ENCODE data around the gene NASP. TPM values are rescaled to one million over a fixed set of nuclear protein-coding genes. Genes with fewer than 3 reads are reported as not detected.

NASP gene
- total RNA-seq, 1 experiment from 2014 or later: 535 TPM

DNA sequence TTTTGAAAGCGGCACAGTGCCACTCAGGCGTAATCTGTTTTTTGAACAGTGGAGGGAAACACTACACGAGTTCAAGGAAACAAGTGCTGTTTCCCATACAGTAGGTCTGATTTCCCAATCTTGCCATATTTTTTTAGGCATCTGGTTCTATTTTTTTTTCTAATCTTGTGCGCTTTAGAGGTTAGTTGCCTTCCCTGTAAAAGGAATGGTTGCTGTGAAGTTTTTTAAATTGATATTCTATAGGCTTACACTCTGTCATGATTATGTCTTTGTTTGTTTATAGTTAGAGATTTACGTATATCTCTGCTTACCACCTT, 1.2 kb downstream of the NASP start (continued):
- TF ChIP-seq NR3C1 (CRISPR knock-in tag; conservative IDR thresholded peaks at IDR 0.05; ENCODE audit: low read depth) (no peak), ZNF219 (CRISPR knock-in tag; IDR thresholded peaks at IDR 0.05; ENCODE audit: borderline replicate concordance) (no peak), E2F5 (CRISPR knock-in tag; IDR thresholded peaks at IDR 0.05) (no peak), ZNF121 (CRISPR knock-in tag; IDR thresholded peaks at IDR 0.05) (no peak)
- TF ChIP-seq, protein P1, sequence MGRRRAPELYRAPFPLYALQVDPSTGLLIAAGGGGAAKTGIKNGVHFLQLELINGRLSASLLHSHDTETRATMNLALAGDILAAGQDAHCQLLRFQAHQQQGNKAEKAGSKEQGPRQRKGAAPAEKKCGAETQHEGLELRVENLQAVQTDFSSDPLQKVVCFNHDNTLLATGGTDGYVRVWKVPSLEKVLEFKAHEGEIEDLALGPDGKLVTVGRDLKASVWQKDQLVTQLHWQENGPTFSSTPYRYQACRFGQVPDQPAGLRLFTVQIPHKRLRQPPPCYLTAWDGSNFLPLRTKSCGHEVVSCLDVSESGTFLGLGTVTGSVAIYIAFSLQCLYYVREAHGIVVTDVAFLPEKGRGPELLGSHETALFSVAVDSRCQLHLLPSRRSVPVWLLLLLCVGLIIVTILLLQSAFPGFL (CRISPR knock-in tag; IDR thresholded peaks at IDR 0.05; ENCODE audit: borderline replicate concordance): no peak
- TF ChIP-seq, protein P2, sequence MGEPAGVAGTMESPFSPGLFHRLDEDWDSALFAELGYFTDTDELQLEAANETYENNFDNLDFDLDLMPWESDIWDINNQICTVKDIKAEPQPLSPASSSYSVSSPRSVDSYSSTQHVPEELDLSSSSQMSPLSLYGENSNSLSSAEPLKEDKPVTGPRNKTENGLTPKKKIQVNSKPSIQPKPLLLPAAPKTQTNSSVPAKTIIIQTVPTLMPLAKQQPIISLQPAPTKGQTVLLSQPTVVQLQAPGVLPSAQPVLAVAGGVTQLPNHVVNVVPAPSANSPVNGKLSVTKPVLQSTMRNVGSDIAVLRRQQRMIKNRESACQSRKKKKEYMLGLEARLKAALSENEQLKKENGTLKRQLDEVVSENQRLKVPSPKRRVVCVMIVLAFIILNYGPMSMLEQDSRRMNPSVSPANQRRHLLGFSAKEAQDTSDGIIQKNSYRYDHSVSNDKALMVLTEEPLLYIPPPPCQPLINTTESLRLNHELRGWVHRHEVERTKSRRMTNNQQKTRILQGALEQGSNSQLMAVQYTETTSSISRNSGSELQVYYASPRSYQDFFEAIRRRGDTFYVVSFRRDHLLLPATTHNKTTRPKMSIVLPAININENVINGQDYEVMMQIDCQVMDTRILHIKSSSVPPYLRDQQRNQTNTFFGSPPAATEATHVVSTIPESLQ (CRISPR knock-in tag; IDR thresholded peaks at IDR 0.05): no peak

DNA sequence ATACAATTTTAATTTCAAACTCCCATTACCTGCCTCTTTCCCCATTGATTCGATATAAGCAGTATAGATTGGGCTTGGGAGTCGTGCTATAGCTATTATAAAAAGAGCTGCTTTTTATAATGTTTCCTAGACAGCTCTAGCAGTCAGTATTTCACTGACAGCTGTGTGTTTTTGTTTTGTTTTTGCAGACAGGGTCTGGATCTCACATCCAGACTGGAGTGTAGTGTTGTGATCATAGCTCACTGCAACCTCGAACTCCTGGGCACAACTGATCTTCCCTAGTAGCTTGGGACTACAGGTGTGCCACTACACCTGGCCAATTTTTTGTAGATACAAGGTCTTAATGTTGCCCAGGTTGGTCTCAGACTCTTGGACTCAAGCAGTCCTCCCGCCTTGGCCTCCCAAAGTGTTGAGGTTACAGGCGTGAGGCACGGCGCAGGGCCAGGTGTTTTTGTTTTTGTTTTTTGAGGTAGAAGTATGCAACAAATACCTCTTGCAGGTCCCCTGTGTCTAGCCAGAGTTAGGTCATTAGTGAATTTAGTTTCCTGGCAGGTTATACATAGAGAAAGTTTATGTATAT, 1.7 kb downstream of the NASP start:
- Mint-ChIP-seq H3K27me3 (ENCODE audit: low read depth) (peaks cover 2% of the 10 kb centered on the region; the same call in 1 of the 2 replicates), H3K4me3 (peak overlapping the region; percentile 95), H3K9me3 (no peaks in the 10 kb centered on the region), H3K27ac (peak overlapping the region; percentile 98), H3K36me3 (peaks cover 32% of the 10 kb centered on the region), H3K4me1 (peaks cover 30% of the 10 kb centered on the region)
- TF ChIP-seq ZNF396 (CRISPR knock-in tag; IDR thresholded peaks at IDR 0.05; ENCODE audit: borderline replicate concordance) (no peak), ZNF416 (CRISPR knock-in tag; IDR thresholded peaks at IDR 0.05) (no peak), EMX1 (CRISPR knock-in tag; IDR thresholded peaks at IDR 0.05) (no peak), E2F5 (CRISPR knock-in tag; IDR thresholded peaks at IDR 0.05) (no peak), CREB1 (CRISPR knock-in tag; IDR thresholded peaks at IDR 0.05) (no peak), ATF2 (CRISPR knock-in tag; IDR thresholded peaks at IDR 0.05; ENCODE audit: borderline replicate concordance, low read depth) (no peak), ZBTB21 (CRISPR knock-in tag; IDR thresholded peaks at IDR 0.05; ENCODE audit: borderline replicate concordance) (no peak), ZNF532 (CRISPR knock-in tag; IDR thresholded peaks at IDR 0.05; ENCODE audit: borderline replicate concordance) (no peak)
- TF ChIP-seq, protein P3, sequence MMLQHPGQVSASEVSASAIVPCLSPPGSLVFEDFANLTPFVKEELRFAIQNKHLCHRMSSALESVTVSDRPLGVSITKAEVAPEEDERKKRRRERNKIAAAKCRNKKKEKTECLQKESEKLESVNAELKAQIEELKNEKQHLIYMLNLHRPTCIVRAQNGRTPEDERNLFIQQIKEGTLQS (CRISPR knock-in tag; conservative IDR thresholded peaks at IDR 0.05): no peak
- TF ChIP-seq, protein P4, sequence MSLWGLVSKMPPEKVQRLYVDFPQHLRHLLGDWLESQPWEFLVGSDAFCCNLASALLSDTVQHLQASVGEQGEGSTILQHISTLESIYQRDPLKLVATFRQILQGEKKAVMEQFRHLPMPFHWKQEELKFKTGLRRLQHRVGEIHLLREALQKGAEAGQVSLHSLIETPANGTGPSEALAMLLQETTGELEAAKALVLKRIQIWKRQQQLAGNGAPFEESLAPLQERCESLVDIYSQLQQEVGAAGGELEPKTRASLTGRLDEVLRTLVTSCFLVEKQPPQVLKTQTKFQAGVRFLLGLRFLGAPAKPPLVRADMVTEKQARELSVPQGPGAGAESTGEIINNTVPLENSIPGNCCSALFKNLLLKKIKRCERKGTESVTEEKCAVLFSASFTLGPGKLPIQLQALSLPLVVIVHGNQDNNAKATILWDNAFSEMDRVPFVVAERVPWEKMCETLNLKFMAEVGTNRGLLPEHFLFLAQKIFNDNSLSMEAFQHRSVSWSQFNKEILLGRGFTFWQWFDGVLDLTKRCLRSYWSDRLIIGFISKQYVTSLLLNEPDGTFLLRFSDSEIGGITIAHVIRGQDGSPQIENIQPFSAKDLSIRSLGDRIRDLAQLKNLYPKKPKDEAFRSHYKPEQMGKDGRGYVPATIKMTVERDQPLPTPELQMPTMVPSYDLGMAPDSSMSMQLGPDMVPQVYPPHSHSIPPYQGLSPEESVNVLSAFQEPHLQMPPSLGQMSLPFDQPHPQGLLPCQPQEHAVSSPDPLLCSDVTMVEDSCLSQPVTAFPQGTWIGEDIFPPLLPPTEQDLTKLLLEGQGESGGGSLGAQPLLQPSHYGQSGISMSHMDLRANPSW (CRISPR knock-in tag; conservative IDR thresholded peaks at IDR 0.05; ENCODE audit: low read depth): no peak
- TF ChIP-seq, protein P5, sequence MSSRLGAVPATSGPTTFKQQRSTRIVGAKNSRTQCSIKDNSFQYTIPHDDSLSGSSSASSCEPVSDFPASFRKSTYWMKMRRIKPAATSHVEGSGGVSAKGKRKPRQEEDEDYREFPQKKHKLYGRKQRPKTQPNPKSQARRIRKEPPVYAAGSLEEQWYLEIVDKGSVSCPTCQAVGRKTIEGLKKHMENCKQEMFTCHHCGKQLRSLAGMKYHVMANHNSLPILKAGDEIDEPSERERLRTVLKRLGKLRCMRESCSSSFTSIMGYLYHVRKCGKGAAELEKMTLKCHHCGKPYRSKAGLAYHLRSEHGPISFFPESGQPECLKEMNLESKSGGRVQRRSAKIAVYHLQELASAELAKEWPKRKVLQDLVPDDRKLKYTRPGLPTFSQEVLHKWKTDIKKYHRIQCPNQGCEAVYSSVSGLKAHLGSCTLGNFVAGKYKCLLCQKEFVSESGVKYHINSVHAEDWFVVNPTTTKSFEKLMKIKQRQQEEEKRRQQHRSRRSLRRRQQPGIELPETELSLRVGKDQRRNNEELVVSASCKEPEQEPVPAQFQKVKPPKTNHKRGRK (CRISPR knock-in tag; IDR thresholded peaks at IDR 0.05; ENCODE audit: borderline replicate concordance): no peak
- CTCF ChIA-PET: no interaction called here
- POLR2A ChIA-PET: interaction anchor here (0.6 to 1.2 kb wide), 5 partner anchors 34 to 1685 kb away, joined by 3 to 7 read pairs (median 3); partner anchors contain the start of gene PRDX1
- no peak for ATAC-seq
- DNase-seq (ENCODE audit: low spot score): no peak

Data from WTC11 (cell line).